NCI-H128 (cell line): ENCODE data around the gene KCP.

ENCODE experiments used
- DNase-seq: peaks from one replicate; lab custom pipeline; 2025; ENCODE audit not compliant: unreplicated experiment; lab: John Stamatoyannopoulos, UW

The KCP gene

GRCh38 chr7:128888756-128889095, 21.8 kb downstream of the KCP start:
- no peak for DNase-seq

- DNase-seq: no peak
Measured at GRCh38 chr7:128888039-128888755, 22.3 kb downstream of the KCP start.

- no peak for DNase-seq
Measured at GRCh38 chr7:128887169-128888038, 23.1 kb downstream of the KCP start.

- no peak for DNase-seq
Measured at GRCh38 chr7:128886391-128887168, 23.9 kb downstream of the KCP start.

- DNase-seq: no peak
Measured at GRCh38 chr7:128885370-128886187, 24.9 kb downstream of the KCP start.

- DNase-seq: no peak
Measured at GRCh38 chr7:128884561-128885369, 25.7 kb downstream of the KCP start.

GRCh38 chr7:128883622-128884448, 26.7 kb downstream of the KCP start:
- DNase-seq: peak; percentile 19

GRCh38 chr7:128882134-128882533, 28.4 kb downstream of the KCP start:
- DNase-seq: no peak

- no peak for DNase-seq
Measured at GRCh38 chr7:128881458-128882125, 28.9 kb downstream of the KCP start.

- no peak for DNase-seq
Measured at GRCh38 chr7:128880791-128881457, 29.6 kb downstream of the KCP start.

GRCh38 chr7:128879939-128880746, 30.4 kb downstream of the KCP start:
- DNase-seq: peak; percentile 68

- DNase-seq: no peak
Measured at GRCh38 chr7:128879461-128879938, 31.0 kb downstream of the KCP start.

- DNase-seq: no peak
Measured at GRCh38 chr7:128878226-128879105, 32.0 kb downstream of the KCP start.

GRCh38 chr7:128877756-128878120, 32.8 kb downstream of the KCP start:
- no peak for DNase-seq

- no peak for DNase-seq
Measured at GRCh38 chr7:128876978-128877755, 33.3 kb downstream of the KCP start.
